Measurements from ENCODE around the gene LAT. TPM values are rescaled to one million over a fixed set of nuclear protein-coding genes. Genes with fewer than 3 reads are reported as not detected.

The LAT gene
- total and polyA plus RNA-seq, 2 donors (not counting 3 experiments of a cell fraction or from before 2014, with no cell fraction given): 4.5 to 5.9 TPM

- Histone ChIP-seq H3K4me2 (ENCODE audit: insufficient read depth, low read length) (no peak overlapping the region), H3K9me1 (replicated peaks; ENCODE audit: control insufficient read depth, extremely low read depth, insufficient read depth, low read length) (no peaks in the 10 kb centered on the region), H2AFZ (ENCODE audit: low read depth, low read length) (no peak overlapping the region), H3K4me1 (ENCODE audit: control insufficient read depth, extremely low read depth, insufficient read depth, low read length) (peaks cover 4% of the 10 kb centered on the region), H3K27ac (ENCODE audit: insufficient read depth, low read depth, low read length) (no peak overlapping the region), H3K9ac (replicated peaks; ENCODE audit: extremely low read depth, insufficient read depth, low read length) (no peak overlapping the region), H4K20me1 (replicated peaks; ENCODE audit: control insufficient read depth, extremely low read depth, insufficient read depth, low read length) (no peaks in the 10 kb centered on the region), H3K4me3 (replicated peaks in 1 of 3; ENCODE audit: insufficient read depth in 1 of 3, low read depth in 1 of 3, low read length in 3 of 3) (no peak overlapping the region), H3K9me3 (replicated peaks; ENCODE audit: control insufficient read depth, insufficient read depth, low read length) (no peaks in the 10 kb centered on the region), H3K36me3 (ENCODE audit: control insufficient read depth in 2 of 2, extremely low read depth in 1 of 2, insufficient read depth in 2 of 2, low read length in 2 of 2) (no peaks in the 10 kb centered on the region), H3K27me3 (ENCODE audit: control insufficient read depth in 2 of 2, insufficient read depth in 2 of 2, low read length in 2 of 2) (no peaks in the 10 kb centered on the region), H3K79me2 (ENCODE audit: control insufficient read depth, insufficient read depth, low read length) (no peaks in the 10 kb centered on the region)
- CTCF ChIA-PET: interaction anchor here (1.5 to 4.3 kb wide), 4 partner anchors 11 to 70 kb away, joined by 5 to 55 read pairs (median 18); partner anchors contain the start of genes CD19 and RABEP2
- no peak for FAIRE-seq
- TF ChIP-seq EZH2 (IDR thresholded peaks at IDR 0.05; ENCODE audit: borderline replicate concordance, low read depth, low read length, severe bottlenecking) (no peak), FOS (IDR thresholded peaks at IDR 0.05; ENCODE audit: borderline replicate concordance, insufficient read depth, low read length) (no peak), CTCF (IDR thresholded peaks at IDR 0.05; ENCODE audit: extremely low read depth in 1 of 2, insufficient read depth in 1 of 2, low read depth in 1 of 2, low read length in 2 of 2) (no peak), GATA2 (IDR thresholded peaks at IDR 0.05; ENCODE audit: insufficient read depth, insufficient read length, low read depth, low read length) (no peak), JUN (IDR thresholded peaks at IDR 0.05; ENCODE audit: borderline replicate concordance, insufficient read depth, insufficient read length, low read depth) (no peak), MAX (IDR thresholded peaks at IDR 0.05; ENCODE audit: insufficient read depth, insufficient read length) (no peak), MYC (IDR thresholded peaks at IDR 0.05; ENCODE audit: low read depth, low read length) (no peak), POLR2AphosphoS5 (IDR thresholded peaks at IDR 0.05; ENCODE audit: insufficient read depth, low read depth, low read length) (no peak), POLR2A (IDR thresholded peaks at IDR 0.05; ENCODE audit: low read depth, low read length) (no peak)
- POLR2A ChIA-PET: no interaction called here
- no peak for DNase-seq (ENCODE audit: low read depth, low spot score)
- intact Hi-C loops (cut with micrococcal nuclease): no loop called here
- no TSS peak for BruUV-seq (replicated peaks)
- dilution Hi-C loops (cut with MboI; ENCODE audit: extremely low pct_ligation_motif_present, low sequenced_read_pairs): no loop called here
Observed at GRCh38 chr16:28943281-28943680, 41.6 kb upstream of the LAT start.
